ENCODE measurements around the gene ZDHHC19.
"Not testable (repeated sequence)": the region's sequence is repeated elsewhere in the genome, so short reads cannot be mapped to it uniquely, and the experiment has no call there.

The ZDHHC19 gene

DNA sequence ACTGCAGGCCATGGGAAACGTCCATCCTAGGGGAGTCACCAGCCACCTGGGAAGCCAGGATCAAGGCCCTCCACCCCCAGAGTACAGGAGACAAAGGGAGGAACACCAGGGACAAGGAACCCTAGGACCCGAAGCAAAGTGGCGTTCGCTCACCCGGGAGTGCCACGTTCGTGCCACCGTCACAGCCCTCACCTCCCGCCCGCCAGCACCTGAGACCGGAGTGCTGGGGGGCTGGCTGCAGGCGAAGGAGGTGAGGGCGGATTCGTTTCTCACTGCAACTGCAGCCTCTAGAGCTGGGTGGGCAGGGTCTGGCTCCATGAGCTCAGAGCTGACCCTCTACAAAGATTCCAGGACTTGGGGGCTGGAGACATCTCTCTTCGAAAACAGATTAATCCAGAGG lies 26.3 kb downstream of the ZDHHC19 start:
- POLR2A ChIA-PET = interaction anchor here (0.6 kb wide), 1 partner anchor 23 kb away, joined by 3 read pairs; no protein-coding TSS in a partner anchor
- TF ChIP-seq, protein P1, sequence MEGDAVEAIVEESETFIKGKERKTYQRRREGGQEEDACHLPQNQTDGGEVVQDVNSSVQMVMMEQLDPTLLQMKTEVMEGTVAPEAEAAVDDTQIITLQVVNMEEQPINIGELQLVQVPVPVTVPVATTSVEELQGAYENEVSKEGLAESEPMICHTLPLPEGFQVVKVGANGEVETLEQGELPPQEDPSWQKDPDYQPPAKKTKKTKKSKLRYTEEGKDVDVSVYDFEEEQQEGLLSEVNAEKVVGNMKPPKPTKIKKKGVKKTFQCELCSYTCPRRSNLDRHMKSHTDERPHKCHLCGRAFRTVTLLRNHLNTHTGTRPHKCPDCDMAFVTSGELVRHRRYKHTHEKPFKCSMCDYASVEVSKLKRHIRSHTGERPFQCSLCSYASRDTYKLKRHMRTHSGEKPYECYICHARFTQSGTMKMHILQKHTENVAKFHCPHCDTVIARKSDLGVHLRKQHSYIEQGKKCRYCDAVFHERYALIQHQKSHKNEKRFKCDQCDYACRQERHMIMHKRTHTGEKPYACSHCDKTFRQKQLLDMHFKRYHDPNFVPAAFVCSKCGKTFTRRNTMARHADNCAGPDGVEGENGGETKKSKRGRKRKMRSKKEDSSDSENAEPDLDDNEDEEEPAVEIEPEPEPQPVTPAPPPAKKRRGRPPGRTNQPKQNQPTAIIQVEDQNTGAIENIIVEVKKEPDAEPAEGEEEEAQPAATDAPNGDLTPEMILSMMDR (IDR thresholded peaks at IDR 0.05; ENCODE audit: insufficient read depth, low read length, missing control alignments) = no peak
- DNase-seq (ENCODE audit: low read depth, low spot score) = no peak
- CTCF ChIA-PET = interaction anchor here (4.0 kb wide), 1 partner anchor 12 kb away, joined by 28 read pairs; no protein-coding TSS in a partner anchor
- H3K4me3 ChIP-seq (ENCODE audit: low read depth, low read length) = no peak overlapping the region

GRCh38 chr3:196184169-196184432 lies 27.1 kb downstream of the ZDHHC19 start:
- H3K4me3 ChIP-seq (ENCODE audit: low read depth, low read length); POLR2A ChIA-PET; DNase-seq (ENCODE audit: low read depth, low spot score); CTCF ChIA-PET: not testable (repeated sequence)

GRCh38 chr3:196181127-196181546 lies 30.1 kb downstream of the ZDHHC19 start:
- POLR2A ChIA-PET = no interaction called here
- CTCF ChIA-PET = interaction anchor here (2.5 to 4.3 kb wide), 2 partner anchors 16 to 108 kb away, joined by 8 to 17 read pairs; no protein-coding TSS in a partner anchor
- no peak overlapping the region for H3K4me3 ChIP-seq (ENCODE audit: low read depth, low read length)
- TF ChIP-seq, protein P1 (IDR thresholded peaks at IDR 0.05; ENCODE audit: insufficient read depth, low read length, missing control alignments) = no peak
- no peak for DNase-seq (ENCODE audit: low read depth, low spot score)

- TF ChIP-seq, protein P1 (IDR thresholded peaks at IDR 0.05; ENCODE audit: insufficient read depth, low read length, missing control alignments) = no peak
- DNase-seq (ENCODE audit: low read depth, low spot score) = no peak
- ChIA-PET CTCF (interaction anchor here (2.5 to 4.3 kb wide), 2 partner anchors 17 to 107 kb away, joined by 8 to 17 read pairs; no protein-coding TSS in a partner anchor), POLR2A (no interaction called here)
- H3K4me3 ChIP-seq (ENCODE audit: low read depth, low read length) = no peak overlapping the region
Observed at GRCh38 chr3:196180346-196180745, 30.9 kb downstream of the ZDHHC19 start.

DNA sequence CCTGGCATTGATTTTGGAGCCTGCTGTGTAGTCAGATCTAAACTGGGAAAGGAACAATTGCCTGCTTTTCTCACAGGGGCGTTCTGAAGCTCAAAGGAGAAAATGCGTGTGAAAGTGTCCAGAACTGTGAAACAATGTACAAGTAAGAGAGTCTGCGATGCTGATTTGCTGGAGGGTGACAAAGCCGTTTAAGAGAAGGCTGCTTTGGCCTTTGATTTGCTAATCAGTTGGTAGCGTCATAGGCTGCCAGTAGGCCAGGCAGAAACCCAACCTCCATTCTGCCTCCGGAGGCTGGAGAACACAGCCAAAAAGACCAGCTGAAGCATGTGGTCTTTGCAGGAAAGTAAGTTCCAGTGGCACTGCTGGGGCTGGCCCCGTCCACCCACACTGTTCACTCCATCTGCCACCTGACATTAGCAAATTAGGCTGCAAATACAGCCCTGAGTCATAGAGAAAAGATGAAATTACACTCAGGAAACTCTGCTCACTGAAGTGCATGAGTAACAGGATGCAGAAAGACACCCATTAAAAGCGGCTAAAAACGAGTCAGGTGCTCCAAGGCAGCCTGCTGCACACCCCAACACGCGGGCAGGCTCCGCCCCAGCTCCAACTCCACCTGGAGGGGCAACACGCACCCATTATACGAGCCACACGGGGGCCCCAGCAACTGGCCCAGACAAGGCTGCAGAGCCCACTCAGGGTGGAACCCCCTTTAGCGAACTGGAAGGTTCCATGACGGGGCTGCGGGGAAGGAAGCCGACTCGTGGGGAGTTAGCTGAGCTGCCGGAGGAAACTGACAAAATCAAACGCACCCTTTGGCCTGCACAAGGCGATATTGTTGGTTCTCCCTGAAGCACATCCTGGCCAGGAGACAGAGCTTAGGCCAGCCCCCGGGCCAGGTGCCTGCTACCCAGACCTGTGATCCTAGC lies 31.6 kb downstream of the ZDHHC19 start:
- CTCF ChIA-PET = interaction anchor here (1.0 to 4.3 kb wide), 4 partner anchors 17 to 106 kb away, joined by 3 to 17 read pairs (median 5); no protein-coding TSS in a partner anchor

DNA sequence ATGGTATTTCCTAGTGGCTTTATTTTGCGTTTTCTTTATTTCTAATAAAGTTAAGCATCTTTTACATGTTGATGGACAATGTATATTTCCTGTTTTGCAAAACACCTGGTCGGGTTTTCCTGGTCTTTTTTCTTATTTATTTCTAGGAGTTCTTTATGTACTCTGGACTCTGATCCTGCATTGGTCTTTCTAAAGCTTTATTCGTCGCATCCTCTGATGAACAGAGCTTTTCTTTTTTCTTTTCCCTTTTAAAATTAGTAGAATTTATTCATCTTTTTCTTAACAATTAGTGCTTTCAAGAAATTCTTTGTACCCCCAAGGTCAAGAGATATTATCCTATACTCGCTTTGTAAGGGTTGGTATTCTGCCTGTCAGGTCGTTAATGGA lies 32.2 kb downstream of the ZDHHC19 start:
- ChIA-PET POLR2A (no interaction called here), CTCF (interaction anchor here (1.0 to 4.3 kb wide), 4 partner anchors 18 to 106 kb away, joined by 3 to 17 read pairs (median 5); no protein-coding TSS in a partner anchor)

More for the DNA sequence above, 31.6 kb downstream of the ZDHHC19 start:
- POLR2A ChIA-PET = no interaction called here
- no peak overlapping the region for H3K4me3 ChIP-seq (ENCODE audit: low read depth, low read length)
- TF ChIP-seq, protein P1 (IDR thresholded peaks at IDR 0.05; ENCODE audit: insufficient read depth, low read length, missing control alignments) = no peak
- DNase-seq (ENCODE audit: low read depth, low spot score) = no peak

More for the DNA sequence above, 32.2 kb downstream of the ZDHHC19 start:
- TF ChIP-seq, protein P1 (IDR thresholded peaks at IDR 0.05; ENCODE audit: insufficient read depth, low read length, missing control alignments) = no peak
- H3K4me3 ChIP-seq (ENCODE audit: low read depth, low read length) = no peak overlapping the region
- no peak for DNase-seq (ENCODE audit: low read depth, low spot score)
